Measurements from ENCODE around the gene MYO3B. TPM values are rescaled to one million over a fixed set of nuclear protein-coding genes. Genes with fewer than 3 reads are reported as not detected.
A peak's percentile ranks its signal among the peaks of the same experiment; 100 is the strongest.

Gene MYO3B
- total RNA-seq, 2 donors from 2014 or later = 0.31 TPM; not detected in 1

DNA sequence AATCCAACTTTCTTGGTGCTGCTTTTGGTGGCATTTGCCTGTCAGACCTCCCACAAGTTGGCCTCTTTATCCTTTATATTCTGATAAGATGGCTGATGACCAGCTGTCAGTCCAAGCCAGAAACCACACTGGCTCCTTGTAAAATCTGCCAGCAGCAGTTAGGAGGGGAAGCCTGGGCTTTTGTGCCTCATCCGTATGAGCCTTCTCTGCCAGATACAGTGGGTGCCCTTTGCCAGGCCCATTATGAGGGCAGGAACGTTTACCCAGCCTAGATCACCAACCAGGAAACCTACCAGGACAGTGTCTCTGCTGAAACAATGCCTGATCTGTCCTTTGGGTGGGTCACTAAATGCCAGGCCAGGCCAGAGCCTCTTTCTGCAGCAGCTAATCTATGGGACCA, 334.3 kb downstream of the MYO3B start:
- ATAC-seq = no peak
- no peaks in the 10 kb centered on the region for H3K36me3 Mint-ChIP-seq
- no peaks in the 10 kb centered on the region for H3K9me3 Mint-ChIP-seq
- no peak for DNase-seq (ENCODE audit: low spot score)
- H3K27ac Mint-ChIP-seq = no peak overlapping the region
- peaks cover 6 to 7% of the 10 kb centered on the region in 2 donors for H3K4me1 Mint-ChIP-seq (ENCODE audit: low read depth in 2 of 2)
- H3K27me3 Mint-ChIP-seq = peaks cover 14 to 21% of the 10 kb centered on the region in 2 donors
- H3K4me3 Mint-ChIP-seq = no peak overlapping the region

DNA sequence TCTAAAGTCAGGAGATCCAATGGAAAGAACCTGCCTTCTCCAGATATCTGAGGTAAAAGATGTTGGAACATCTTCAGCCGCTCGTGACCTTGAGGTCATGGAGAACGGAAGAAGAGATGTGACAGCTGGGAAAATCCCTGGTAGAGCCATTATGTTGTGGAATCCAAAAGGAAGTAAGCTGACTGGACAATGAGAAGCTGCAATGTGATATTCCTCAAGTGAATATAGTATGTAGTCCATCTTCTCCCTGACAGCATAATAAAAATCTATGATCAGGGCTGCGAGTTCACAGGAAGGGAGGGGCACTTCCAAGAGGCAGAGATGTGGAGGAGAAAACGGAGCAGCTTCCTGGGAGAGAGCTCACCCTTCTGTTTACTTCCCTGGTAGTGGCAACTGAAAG, 336.2 kb downstream of the MYO3B start:
- H3K27ac Mint-ChIP-seq = no peak overlapping the region
- H3K4me3 Mint-ChIP-seq = no peak overlapping the region
- DNase-seq (ENCODE audit: low spot score) = no peak
- peaks cover 10 to 18% of the 10 kb centered on the region in 2 donors for H3K27me3 Mint-ChIP-seq
- no peaks in the 10 kb centered on the region for H3K36me3 Mint-ChIP-seq
- H3K9me3 Mint-ChIP-seq = no peaks in the 10 kb centered on the region
- no peak for ATAC-seq
- H3K4me1 Mint-ChIP-seq (ENCODE audit: low read depth in 2 of 2) = no peaks in the 10 kb centered on the region

DNA sequence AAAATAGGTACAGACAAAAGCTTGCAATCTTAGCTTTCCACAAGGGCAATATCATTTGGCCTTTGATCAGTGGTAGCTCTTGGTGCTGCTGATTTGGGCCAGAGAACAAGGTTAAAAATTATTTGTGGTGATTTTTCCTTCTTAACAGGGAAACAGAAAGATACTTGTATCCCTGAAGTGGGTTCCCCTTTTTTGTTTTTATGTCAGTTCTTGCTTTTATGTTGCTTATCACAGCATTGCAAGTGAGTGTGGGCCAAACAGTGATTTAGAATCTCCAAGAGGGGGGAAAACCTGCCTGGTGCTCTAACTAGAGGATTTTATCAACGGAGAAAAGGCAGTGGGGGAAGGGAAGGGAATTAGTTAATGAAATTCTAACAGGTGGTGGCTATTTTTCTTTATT, 339.6 kb downstream of the MYO3B start:
- Mint-ChIP-seq H3K27me3 (peaks cover 10 to 13% of the 10 kb centered on the region in 2 donors), H3K4me3 (no peak overlapping the region), H3K36me3 (no peaks in the 10 kb centered on the region), H3K4me1 (ENCODE audit: low read depth in 2 of 2) (no peaks in the 10 kb centered on the region), H3K27ac (no peak overlapping the region), H3K9me3 (no peaks in the 10 kb centered on the region)
- ATAC-seq (no peak), DNase-seq (ENCODE audit: low spot score) (no peak)

DNA sequence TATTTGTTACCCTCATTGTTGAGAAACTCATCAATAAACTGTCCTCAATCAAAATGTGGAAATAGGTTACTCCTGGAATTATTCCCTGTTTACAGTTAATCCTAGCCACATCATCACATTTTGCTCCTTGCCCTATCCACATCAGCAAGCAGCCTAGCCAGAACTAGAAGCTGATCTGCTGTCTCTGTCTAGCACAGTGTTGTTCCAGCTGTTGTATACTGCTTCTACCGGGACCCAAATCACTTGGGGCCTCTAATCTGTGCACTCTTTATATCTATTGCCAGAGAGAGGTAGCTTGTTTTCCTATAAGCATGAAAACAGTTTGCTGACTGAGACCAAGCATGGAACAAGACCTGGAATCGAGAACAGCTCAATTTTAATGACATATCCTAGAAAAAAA, 341.0 kb downstream of the MYO3B start:
- Mint-ChIP-seq H3K36me3 (no peaks in the 10 kb centered on the region), H3K9me3 (no peaks in the 10 kb centered on the region), H3K4me3 (no peak overlapping the region), H3K27me3 (peaks cover 4 to 9% of the 10 kb centered on the region in 2 donors), H3K4me1 (ENCODE audit: low read depth in 2 of 2) (no peaks in the 10 kb centered on the region), H3K27ac (no peak overlapping the region)
- ATAC-seq (no peak), DNase-seq (ENCODE audit: low spot score) (no peak)

DNA sequence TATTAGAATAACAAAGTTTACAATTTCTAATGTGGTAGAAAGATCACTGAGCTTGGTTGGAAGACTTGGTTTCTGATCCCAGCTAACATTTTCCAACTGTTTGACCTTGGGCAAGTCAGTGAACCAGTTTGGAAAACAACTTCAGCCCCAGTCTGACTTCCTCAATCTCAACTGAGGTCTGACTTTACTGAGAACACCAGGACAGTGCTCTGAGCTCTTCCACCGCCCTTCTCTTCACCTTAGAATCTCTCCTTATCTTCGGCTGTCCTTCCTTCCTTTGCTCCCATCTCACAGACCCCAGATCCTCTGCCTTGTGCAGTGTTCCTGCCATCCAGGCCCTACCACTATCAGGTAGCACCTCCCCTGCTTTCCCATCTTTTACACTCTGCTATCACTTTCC, 343.4 kb downstream of the MYO3B start:
- H3K27me3 Mint-ChIP-seq = peaks cover 0 to 6% of the 10 kb centered on the region in 2 donors
- no peak for ATAC-seq
- H3K4me1 Mint-ChIP-seq (ENCODE audit: low read depth in 2 of 2) = no peaks in the 10 kb centered on the region
- H3K36me3 Mint-ChIP-seq = no peaks in the 10 kb centered on the region
- no peak overlapping the region for H3K4me3 Mint-ChIP-seq
- H3K27ac Mint-ChIP-seq = no peak overlapping the region
- no peak for DNase-seq (ENCODE audit: low spot score)
- no peaks in the 10 kb centered on the region for H3K9me3 Mint-ChIP-seq

DNA sequence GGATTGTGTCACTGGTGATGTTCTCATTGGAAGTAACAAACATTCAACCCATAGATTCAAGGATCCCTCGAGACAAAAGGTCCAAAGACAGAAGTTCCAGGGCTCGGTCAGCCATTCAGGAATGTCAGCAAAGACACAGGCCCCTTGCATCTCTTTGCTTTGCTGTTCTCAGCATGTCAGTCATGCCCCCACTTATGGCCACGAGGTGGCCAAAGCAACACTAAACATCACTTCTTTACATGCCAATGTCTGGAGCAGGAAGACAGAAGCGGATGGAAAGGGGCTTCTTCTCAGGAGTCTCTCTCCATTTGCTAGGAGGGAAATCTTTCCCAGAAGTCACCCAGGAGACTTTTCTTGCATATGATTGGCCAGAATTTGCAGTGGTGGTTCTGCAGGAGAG, 345.6 kb downstream of the MYO3B start:
- Mint-ChIP-seq H3K4me3 (no peak overlapping the region), H3K9me3 (no peaks in the 10 kb centered on the region), H3K27me3 (peaks cover 0 to 5% of the 10 kb centered on the region in 2 donors), H3K36me3 (no peaks in the 10 kb centered on the region), H3K27ac (no peak overlapping the region), H3K4me1 (ENCODE audit: low read depth in 2 of 2) (no peaks in the 10 kb centered on the region)
- DNase-seq (ENCODE audit: low spot score) (no peak), ATAC-seq (no peak)

DNA sequence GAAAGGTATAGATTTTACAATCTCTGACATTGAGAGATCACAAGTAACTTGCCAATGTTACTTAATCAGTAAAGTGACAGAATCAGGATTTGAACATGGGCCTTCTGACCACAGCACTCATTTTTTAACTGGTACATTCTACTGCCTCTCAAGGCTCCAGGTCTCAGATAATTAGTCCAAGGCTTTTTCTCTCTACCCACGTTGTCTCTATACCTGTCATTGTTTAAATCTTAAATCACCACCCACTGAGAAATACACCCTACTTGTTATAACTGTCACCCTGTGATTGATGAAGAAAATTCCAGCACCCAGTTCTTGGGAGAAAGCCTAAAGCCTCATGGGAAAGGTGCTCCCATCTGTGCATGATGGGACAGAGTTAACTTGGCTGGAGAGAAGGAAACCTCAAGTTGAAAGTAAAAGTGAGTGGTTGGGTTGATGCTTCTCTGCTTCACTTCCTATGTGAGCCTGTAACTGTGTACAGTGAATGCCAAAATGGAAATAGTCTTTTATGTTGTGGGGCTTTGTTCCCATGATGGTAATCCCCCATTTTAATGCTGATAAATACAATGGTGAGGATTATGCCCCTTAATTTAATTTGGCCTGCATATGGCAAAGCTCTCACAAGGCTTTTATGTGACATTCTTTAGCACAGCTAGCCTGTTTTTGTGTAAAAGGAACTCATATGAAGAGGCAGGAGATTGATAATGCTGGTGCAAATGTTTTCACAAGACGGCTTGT, 347.1 kb downstream of the MYO3B start:
- peaks cover 10 to 13% of the 10 kb centered on the region in 2 donors for H3K27me3 Mint-ChIP-seq
- DNase-seq (ENCODE audit: low spot score) = no peak
- no peaks in the 10 kb centered on the region for H3K36me3 Mint-ChIP-seq
- no peak overlapping the region for H3K27ac Mint-ChIP-seq
- no peak for ATAC-seq
- H3K4me1 Mint-ChIP-seq (ENCODE audit: low read depth in 2 of 2) = no peaks in the 10 kb centered on the region
- H3K4me3 Mint-ChIP-seq = no peak overlapping the region
- H3K9me3 Mint-ChIP-seq = no peaks in the 10 kb centered on the region

DNA sequence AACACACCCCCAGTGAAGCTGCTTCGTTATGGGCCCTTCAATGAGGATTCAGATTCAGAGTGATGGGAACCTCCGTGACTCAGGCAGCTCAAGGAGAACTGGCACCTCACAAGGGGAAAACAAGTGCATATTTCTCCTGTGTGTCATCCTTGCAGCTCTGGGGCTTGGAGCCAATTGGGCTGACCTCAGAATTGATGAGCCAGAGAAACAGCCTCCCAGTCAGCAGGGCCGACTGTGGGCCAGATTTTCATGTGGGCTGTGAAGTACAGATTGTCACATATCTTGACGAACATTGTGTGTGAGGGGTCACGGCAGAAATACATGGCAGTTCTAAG, 347.6 kb downstream of the MYO3B start:
- DNase-seq (ENCODE audit: low spot score) = no peak
- no peak for ATAC-seq
- H3K36me3 Mint-ChIP-seq = no peaks in the 10 kb centered on the region
- H3K27me3 Mint-ChIP-seq = peaks cover 15 to 18% of the 10 kb centered on the region in 2 donors
- H3K4me1 Mint-ChIP-seq (ENCODE audit: low read depth in 2 of 2) = no peaks in the 10 kb centered on the region
- no peak overlapping the region for H3K4me3 Mint-ChIP-seq
- no peaks in the 10 kb centered on the region for H3K9me3 Mint-ChIP-seq
- H3K27ac Mint-ChIP-seq = no peak overlapping the region

DNA sequence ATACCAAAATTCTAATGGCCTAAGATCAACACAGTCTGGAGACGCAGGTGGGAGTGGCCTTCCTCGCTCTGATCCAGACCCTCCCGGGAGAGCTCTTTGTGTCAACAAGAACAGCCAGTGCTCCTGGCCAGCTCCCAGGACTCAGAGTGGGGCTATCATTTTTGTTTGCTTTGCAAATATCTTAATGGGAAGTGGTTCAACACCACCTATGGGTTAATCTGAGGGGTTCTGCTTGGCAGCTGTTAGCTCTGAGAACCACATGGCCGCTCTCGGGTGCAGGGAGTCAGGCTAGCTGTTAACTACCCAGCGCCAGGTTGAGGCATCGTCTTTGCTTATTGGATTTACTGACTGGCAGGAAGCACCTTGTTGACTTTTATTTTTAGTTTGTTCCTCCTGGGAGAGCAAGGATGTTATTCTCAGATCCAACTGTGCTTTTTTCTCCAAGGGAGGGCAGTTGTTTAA, 352.4 kb downstream of the MYO3B start:
- no peaks in the 10 kb centered on the region for H3K9me3 Mint-ChIP-seq
- H3K4me1 Mint-ChIP-seq (ENCODE audit: low read depth in 2 of 2) = no peaks in the 10 kb centered on the region
- peaks cover 26 to 27% of the 10 kb centered on the region in 2 donors for H3K27me3 Mint-ChIP-seq
- H3K4me3 Mint-ChIP-seq = no peak overlapping the region
- DNase-seq (ENCODE audit: low spot score) (no peak), ATAC-seq (no peak)
- no peak overlapping the region for H3K27ac Mint-ChIP-seq
- no peaks in the 10 kb centered on the region for H3K36me3 Mint-ChIP-seq

DNA sequence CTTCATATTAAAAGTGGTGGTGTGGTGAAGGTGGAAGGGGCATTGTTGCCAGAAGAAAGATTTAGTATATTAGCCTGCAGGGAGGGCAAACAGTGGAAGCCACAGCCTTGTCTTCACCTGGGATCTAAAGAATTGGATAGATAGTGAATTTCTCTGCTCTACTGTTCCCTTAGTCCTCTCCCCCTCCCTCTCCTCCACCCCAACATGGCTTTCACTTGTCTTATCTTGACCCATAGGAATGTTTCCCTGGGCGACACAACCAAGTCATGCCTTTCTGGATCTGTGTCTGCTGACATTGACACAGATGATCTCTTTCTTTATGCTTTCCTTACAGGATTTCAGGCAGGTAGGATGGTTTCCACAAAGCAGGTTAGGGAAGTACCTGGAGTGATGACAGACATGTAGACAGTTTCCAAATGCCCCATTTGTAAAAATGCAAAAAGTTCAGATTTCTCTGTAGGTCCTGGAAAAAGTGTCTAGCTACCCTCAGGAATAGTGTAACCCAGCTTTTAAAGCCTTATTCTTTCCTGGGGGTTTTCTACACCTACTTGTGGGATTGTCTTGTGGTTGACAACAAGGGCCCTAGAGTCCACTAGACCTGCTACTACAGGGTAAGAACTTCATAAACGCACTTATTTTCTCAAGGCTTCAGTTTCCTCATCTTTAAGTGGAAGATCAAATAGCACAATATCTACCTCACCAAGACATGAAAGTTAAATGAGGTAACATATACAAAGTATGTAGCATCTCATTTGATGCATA, 353.0 kb downstream of the MYO3B start:
- H3K4me3 Mint-ChIP-seq = no peak overlapping the region
- no peaks in the 10 kb centered on the region for H3K36me3 Mint-ChIP-seq
- H3K9me3 Mint-ChIP-seq = no peaks in the 10 kb centered on the region
- DNase-seq (ENCODE audit: low spot score) (no peak), ATAC-seq (no peak)
- H3K4me1 Mint-ChIP-seq (ENCODE audit: low read depth in 2 of 2) = no peaks in the 10 kb centered on the region
- peaks cover 26% of the 10 kb centered on the region in 2 donors for H3K27me3 Mint-ChIP-seq
- no peak overlapping the region for H3K27ac Mint-ChIP-seq

DNA sequence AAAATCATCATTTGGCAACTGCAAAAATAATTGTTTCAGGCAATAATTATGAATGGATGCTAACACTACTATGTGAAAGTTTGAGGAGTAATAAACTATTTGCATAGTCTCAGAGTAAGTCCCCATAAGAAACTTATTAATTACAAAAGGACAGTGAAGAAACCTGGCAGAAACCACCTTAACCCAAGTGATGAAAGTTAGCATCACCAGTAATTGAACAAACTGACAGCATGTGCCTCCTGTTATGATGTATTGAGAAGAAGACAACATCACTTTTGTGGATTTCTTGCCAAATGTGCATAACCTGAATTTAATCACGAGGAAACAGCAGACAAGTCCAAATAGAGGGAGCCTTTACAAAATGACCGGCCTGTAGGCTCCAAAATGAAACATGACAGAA, 353.9 kb downstream of the MYO3B start:
- H3K9me3 Mint-ChIP-seq = no peaks in the 10 kb centered on the region
- DNase-seq (ENCODE audit: low spot score) = no peak
- H3K27me3 Mint-ChIP-seq = peaks cover 24 to 26% of the 10 kb centered on the region in 2 donors
- no peaks in the 10 kb centered on the region for H3K4me1 Mint-ChIP-seq (ENCODE audit: low read depth in 2 of 2)
- ATAC-seq = no peak
- no peak overlapping the region for H3K27ac Mint-ChIP-seq
- H3K36me3 Mint-ChIP-seq = no peaks in the 10 kb centered on the region
- H3K4me3 Mint-ChIP-seq = no peak overlapping the region

DNA sequence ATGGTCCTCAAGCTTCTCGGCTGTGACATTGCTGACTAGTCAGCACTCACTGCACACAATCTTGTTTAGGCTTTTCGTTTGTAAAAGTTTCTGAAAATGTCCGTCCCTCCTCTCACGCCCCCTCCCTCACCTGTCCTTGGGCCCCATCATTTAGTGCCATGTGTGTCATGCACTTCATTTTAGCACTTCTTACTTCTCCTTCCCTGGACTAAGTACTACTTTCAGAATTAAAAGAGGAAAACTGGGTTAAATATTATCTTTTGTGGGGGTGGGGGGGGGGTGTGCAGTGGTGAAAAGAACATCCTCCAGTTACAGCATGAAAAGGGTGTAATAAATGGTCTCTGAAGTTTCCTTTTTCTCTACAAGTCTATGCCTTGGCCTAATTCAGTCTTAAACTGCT, 355.2 kb downstream of the MYO3B start:
- no peak for DNase-seq (ENCODE audit: low spot score)
- no peaks in the 10 kb centered on the region for H3K9me3 Mint-ChIP-seq
- H3K4me3 Mint-ChIP-seq = no peak overlapping the region
- H3K4me1 Mint-ChIP-seq (ENCODE audit: low read depth in 2 of 2) = no peaks in the 10 kb centered on the region
- no peaks in the 10 kb centered on the region for H3K36me3 Mint-ChIP-seq
- H3K27me3 Mint-ChIP-seq = peaks cover 23 to 26% of the 10 kb centered on the region in 2 donors
- H3K27ac Mint-ChIP-seq = no peak overlapping the region
- no peak for ATAC-seq

DNA sequence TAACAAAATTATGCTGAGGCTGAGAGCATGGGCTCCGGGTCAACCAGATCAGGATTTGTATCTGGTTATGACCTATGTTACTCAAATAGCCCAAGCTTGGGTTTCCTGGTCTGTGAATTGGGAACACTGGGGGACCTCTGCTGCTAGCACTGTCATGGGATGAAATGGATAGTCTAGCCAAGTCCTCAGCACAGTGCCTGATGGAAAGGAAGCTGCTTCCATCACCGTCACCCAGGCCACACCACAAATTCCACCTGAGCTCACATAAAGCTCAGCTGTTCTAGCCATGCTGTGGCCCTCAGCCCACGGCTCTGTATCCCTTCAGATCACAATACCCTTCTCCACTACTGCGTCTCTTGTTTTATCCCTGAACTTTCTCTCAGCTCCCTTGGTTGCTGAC, 357.6 kb downstream of the MYO3B start:
- peaks cover 11 to 12% of the 10 kb centered on the region in 2 donors for H3K27me3 Mint-ChIP-seq
- no peaks in the 10 kb centered on the region for H3K4me1 Mint-ChIP-seq (ENCODE audit: low read depth in 2 of 2)
- ATAC-seq (peak; percentile 27 to 45), DNase-seq (ENCODE audit: low spot score) (no peak)
- no peaks in the 10 kb centered on the region for H3K36me3 Mint-ChIP-seq
- H3K9me3 Mint-ChIP-seq = no peaks in the 10 kb centered on the region
- H3K4me3 Mint-ChIP-seq = no peak overlapping the region
- H3K27ac Mint-ChIP-seq = no peak overlapping the region

DNA sequence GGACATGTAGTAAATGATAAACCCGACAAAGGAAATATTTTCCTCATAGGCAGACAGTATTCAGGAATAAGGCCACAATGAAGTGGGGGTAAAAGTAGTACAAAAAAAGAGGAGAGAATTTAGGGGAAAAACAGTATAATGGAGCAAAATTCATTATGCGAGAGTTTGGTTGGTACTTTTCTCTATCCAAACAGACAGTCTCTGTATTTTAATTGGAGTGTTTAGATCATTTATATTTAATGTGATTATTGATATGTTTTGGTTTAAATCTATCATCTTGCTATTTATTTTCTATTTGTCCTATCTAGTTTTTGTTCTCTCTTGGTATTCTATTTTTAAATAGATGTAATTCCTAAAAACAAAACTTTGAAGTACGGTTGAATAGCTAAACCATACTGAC, 366.9 kb downstream of the MYO3B start:
- Mint-ChIP-seq H3K9me3 (peaks cover 7% of the 10 kb centered on the region), H3K4me3 (no peak overlapping the region), H3K27ac (no peak overlapping the region), H3K4me1 (ENCODE audit: low read depth in 2 of 2) (no peaks in the 10 kb centered on the region), H3K36me3 (no peaks in the 10 kb centered on the region), H3K27me3 (peaks cover 5 to 8% of the 10 kb centered on the region in 2 donors)
- ATAC-seq (no peak), DNase-seq (ENCODE audit: low spot score) (no peak)

Data from natural killer cell treated with Interleukin-12 subunit alpha and Interleukin-12 subunit beta and Interleukin-15 and Interleukin-18, amount 100 ng/mL, for 72 hours (primary cell).